ENCODE results near the gene IHH. TPM values are rescaled to one million over a fixed set of nuclear protein-coding genes. Genes with fewer than 3 reads are reported as not detected.

The IHH gene
- total RNA-seq, 6 experiments from 2014 or later: 0.42 to 3.9 (median 1.1) TPM

DNA sequence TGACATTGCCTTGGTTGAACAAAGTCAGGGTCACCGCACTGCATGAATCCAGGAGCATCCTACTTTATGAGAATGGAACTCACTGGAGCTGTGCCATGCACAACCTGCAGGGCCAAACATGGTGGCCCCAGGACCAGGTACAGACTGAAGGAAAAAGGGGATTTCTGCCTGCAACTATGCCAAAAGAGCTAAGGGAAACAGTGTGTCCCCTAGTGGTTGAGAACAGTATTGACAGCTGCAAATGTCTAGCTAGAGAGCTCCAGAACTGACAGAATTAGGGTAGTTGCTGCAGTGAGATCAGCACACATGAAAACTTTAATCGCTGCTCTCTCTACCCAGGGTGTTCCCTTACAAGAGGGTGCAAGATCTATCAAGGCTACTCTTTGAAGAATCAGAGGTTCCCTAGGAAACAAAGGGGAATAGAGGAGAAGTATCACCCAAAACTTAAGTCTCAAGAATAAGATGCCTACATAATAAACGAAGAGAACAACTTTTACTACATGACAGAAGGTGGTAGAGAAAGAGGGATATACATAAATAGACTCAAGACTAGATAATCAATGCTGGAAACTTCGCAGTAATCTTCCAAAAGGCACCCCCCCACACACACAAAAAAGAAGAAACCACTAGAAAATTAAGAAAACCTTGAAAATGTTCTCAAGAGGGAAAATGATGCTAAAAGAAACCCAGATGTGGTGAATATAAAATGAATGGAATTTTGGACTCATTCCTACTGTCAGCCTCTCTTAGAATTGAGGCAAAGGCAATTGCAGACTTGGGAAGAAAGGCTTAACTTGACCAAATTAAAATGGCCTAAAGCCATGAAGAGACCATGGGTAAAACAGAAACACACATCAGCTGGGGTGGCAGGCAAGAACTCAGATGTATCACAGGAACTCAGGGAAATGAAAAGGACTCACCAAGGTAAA is 43.6 kb upstream of the IHH start:
- ATAC-seq: peak; percentile 71 to 84 (median 80)
- H3K36me3 ChIP-seq: no peaks in the 10 kb centered on the region
- TF ChIP-seq, protein P1, sequence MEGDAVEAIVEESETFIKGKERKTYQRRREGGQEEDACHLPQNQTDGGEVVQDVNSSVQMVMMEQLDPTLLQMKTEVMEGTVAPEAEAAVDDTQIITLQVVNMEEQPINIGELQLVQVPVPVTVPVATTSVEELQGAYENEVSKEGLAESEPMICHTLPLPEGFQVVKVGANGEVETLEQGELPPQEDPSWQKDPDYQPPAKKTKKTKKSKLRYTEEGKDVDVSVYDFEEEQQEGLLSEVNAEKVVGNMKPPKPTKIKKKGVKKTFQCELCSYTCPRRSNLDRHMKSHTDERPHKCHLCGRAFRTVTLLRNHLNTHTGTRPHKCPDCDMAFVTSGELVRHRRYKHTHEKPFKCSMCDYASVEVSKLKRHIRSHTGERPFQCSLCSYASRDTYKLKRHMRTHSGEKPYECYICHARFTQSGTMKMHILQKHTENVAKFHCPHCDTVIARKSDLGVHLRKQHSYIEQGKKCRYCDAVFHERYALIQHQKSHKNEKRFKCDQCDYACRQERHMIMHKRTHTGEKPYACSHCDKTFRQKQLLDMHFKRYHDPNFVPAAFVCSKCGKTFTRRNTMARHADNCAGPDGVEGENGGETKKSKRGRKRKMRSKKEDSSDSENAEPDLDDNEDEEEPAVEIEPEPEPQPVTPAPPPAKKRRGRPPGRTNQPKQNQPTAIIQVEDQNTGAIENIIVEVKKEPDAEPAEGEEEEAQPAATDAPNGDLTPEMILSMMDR (IDR thresholded peaks at IDR 0.05): peak; percentile 61 to 76 (median 66)
- TF ChIP-seq POLR2A (IDR thresholded peaks at IDR 0.05): no peak
- no peak for DNase-seq
- no peak overlapping the region for H3K27ac ChIP-seq
- intact Hi-C loops (cut with DNase I): no loop called here
- no peak overlapping the region for H3K4me3 ChIP-seq
- H3K4me1 ChIP-seq: no peaks in the 10 kb centered on the region
- no peaks in the 10 kb centered on the region for H3K9me3 ChIP-seq
- WGBS (ENCODE audit: insufficient coverage, low coverage, low lambda C conversion rate, missing lambda C conversion rate): 67% methylated on average over 4 of the region's 4 CpGs
- H3K27me3 ChIP-seq: no peaks in the 10 kb centered on the region

DNA sequence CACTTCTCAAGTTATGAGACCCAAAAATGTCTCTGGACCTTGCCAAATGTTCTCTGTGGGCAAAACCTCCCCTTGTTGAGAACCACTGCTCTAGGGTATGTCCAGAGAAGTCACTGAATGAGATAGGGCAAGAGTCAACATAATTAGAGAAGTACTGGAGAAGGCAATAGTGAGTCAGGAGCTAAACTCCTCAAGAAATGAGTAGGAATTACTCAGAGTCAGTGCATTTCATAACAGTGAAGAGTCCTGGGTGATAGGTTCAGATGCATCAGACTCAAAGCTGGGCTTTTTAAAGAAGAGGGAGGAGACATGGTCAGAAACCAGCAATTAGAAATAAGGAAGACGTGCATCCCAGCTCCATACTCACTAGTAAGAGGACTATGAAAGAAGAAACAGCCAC is 38.6 kb upstream of the IHH start:
- DNase-seq: no peak
- H3K27ac ChIP-seq: no peak overlapping the region
- H3K9me3 ChIP-seq: no peaks in the 10 kb centered on the region
- intact Hi-C loops (cut with DNase I): no loop called here
- 80% methylated on average over 1 of the region's 1 CpG for WGBS (ENCODE audit: insufficient coverage, low coverage, low lambda C conversion rate, missing lambda C conversion rate)
- no peak for TF ChIP-seq POLR2A (IDR thresholded peaks at IDR 0.05)
- TF ChIP-seq, protein P1 (IDR thresholded peaks at IDR 0.05): no peak
- H3K4me3 ChIP-seq: no peak overlapping the region
- no peaks in the 10 kb centered on the region for H3K27me3 ChIP-seq
- H3K36me3 ChIP-seq: no peaks in the 10 kb centered on the region
- ATAC-seq: no peak
- no peaks in the 10 kb centered on the region for H3K4me1 ChIP-seq

DNA sequence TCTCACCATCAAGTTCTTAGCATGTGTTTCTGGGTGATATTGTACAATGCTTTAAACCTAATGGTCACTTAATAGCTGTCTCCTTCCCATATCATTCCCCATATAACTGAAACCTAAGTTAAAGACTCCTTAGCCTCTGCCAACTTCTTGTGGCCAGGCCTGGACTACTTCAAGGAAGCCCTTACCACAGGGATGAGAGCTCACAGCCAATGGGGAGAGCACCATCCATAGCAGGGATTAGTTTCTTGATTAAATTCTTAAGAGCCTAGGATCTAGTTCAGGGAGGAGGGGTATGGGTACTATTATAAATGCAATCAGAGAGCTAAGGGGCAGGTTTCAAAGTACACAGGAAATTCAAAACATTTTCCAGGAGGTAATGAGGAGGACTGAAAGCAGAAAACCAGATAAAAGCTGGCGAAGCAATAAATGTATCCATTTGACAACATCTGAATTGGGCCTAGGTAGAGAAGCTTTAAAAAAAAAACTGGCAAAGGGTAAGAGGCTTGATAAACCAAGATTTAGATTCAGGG is 34.8 kb upstream of the IHH start:
- no peak for ATAC-seq
- DNase-seq: no peak
- Histone ChIP-seq H3K4me3 (no peak overlapping the region), H3K36me3 (no peaks in the 10 kb centered on the region), H3K4me1 (no peaks in the 10 kb centered on the region), H3K9me3 (no peaks in the 10 kb centered on the region), H3K27ac (no peak overlapping the region), H3K27me3 (no peaks in the 10 kb centered on the region)
- intact Hi-C loops (cut with DNase I): no loop called here
- WGBS (ENCODE audit: insufficient coverage, low coverage, low lambda C conversion rate, missing lambda C conversion rate): 100% methylated on average over 1 of the region's 1 CpG
- TF ChIP-seq, protein P1 (IDR thresholded peaks at IDR 0.05): no peak
- no peak for TF ChIP-seq POLR2A (IDR thresholded peaks at IDR 0.05)

DNA sequence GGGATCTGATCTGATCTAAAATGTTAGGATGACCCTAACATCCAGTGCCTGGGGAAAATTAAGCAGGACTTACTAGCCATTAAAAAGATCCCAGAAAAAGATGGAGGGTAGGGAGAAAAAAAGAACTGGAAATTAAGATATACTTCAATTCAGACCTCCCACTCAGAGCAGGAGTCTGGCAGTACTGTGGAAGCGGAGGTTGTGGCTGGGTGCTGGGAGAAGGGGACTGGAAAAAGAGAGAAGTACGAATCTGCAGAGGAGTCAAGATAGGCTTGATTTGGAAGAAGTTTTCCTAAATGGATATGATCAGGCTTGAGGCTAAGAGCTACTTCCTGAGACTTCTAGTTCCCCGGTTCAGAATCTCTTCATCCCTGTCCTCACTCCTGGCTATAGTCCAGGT is 33.5 kb upstream of the IHH start:
- intact Hi-C loops (cut with DNase I): no loop called here
- 78% methylated on average over 2 of the region's 3 CpGs for WGBS (ENCODE audit: insufficient coverage, low coverage, low lambda C conversion rate, missing lambda C conversion rate)
- no peaks in the 10 kb centered on the region for H3K4me1 ChIP-seq
- H3K4me3 ChIP-seq: no peak overlapping the region
- ATAC-seq (no peak), DNase-seq (no peak)
- TF ChIP-seq, protein P1 (IDR thresholded peaks at IDR 0.05): no peak
- TF ChIP-seq POLR2A (IDR thresholded peaks at IDR 0.05): no peak
- H3K27ac ChIP-seq: no peak overlapping the region
- H3K36me3 ChIP-seq: no peaks in the 10 kb centered on the region
- H3K27me3 ChIP-seq: no peaks in the 10 kb centered on the region
- no peaks in the 10 kb centered on the region for H3K9me3 ChIP-seq

Data from right lobe of liver (tissue), 6 donors.